ENCODE measurements around the gene HSFX3.

DNA sequence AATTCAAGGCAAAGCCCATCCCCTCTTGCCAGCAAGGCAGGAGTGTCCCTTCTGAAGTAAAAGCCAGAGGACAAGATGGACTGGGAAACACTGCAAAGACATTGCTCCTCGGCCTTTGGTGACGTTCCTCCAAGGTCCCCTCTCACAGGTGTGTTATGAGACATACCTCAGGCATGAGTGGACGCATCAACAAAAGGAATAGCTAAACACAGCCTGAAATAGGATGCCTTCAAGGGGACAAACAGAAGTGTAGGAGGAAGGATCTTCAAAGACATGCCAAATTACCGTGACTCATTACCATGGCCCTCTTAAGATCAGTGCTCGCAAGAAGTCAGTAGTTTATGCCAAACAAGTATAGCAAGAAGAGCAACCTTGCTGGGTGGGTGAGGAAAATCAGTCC, 38.6 kb downstream of the HSFX3 start:
- TF ChIP-seq, protein P1, sequence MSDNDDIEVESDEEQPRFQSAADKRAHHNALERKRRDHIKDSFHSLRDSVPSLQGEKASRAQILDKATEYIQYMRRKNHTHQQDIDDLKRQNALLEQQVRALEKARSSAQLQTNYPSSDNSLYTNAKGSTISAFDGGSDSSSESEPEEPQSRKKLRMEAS (IDR thresholded peaks at IDR 0.05), result no peak
- TF ChIP-seq, protein P2, sequence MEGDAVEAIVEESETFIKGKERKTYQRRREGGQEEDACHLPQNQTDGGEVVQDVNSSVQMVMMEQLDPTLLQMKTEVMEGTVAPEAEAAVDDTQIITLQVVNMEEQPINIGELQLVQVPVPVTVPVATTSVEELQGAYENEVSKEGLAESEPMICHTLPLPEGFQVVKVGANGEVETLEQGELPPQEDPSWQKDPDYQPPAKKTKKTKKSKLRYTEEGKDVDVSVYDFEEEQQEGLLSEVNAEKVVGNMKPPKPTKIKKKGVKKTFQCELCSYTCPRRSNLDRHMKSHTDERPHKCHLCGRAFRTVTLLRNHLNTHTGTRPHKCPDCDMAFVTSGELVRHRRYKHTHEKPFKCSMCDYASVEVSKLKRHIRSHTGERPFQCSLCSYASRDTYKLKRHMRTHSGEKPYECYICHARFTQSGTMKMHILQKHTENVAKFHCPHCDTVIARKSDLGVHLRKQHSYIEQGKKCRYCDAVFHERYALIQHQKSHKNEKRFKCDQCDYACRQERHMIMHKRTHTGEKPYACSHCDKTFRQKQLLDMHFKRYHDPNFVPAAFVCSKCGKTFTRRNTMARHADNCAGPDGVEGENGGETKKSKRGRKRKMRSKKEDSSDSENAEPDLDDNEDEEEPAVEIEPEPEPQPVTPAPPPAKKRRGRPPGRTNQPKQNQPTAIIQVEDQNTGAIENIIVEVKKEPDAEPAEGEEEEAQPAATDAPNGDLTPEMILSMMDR (IDR thresholded peaks at IDR 0.05 in 2 of 3, conservative IDR thresholded peaks at IDR 0.05 in 1 of 3; ENCODE audit: borderline replicate concordance in 1 of 3, insufficient read depth in 1 of 3, low read depth in 2 of 3, low read length in 2 of 3), result no peak
- TF ChIP-seq, protein P3, sequence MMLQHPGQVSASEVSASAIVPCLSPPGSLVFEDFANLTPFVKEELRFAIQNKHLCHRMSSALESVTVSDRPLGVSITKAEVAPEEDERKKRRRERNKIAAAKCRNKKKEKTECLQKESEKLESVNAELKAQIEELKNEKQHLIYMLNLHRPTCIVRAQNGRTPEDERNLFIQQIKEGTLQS (IDR thresholded peaks at IDR 0.05), result no peak
- no peak for TF ChIP-seq POLR2A (IDR thresholded peaks at IDR 0.05; ENCODE audit: borderline replicate concordance, extremely low read depth, insufficient read depth, insufficient read length)
- no peak for TF ChIP-seq EZH2 (IDR thresholded peaks at IDR 0.05)
- TF ChIP-seq POLR2AphosphoS5 (IDR thresholded peaks at IDR 0.05; ENCODE audit: low read depth, low read length), result no peak
- TF ChIP-seq CBX3 (IDR thresholded peaks at IDR 0.05; ENCODE audit: low read depth), result no peak
- no peak for TF ChIP-seq SRF (IDR thresholded peaks at IDR 0.05; ENCODE audit: low read depth)
- TF ChIP-seq EGR1 (IDR thresholded peaks at IDR 0.05; ENCODE audit: low read depth), result no peak
- no peak for TF ChIP-seq EZH2phosphoT487 (IDR thresholded peaks at IDR 0.05; ENCODE audit: borderline replicate concordance)
- TF ChIP-seq RAD21 (IDR thresholded peaks at IDR 0.05; ENCODE audit: low read depth), result no peak

All from HCT116 (cell line).